Renal cortex interstitium (tissue), 11 donors: ENCODE measurements around the gene FTCD. TPM values are rescaled to one million over a fixed set of nuclear protein-coding genes. Genes with fewer than 3 reads are reported as not detected.
A peak's percentile ranks its signal among the peaks of the same experiment; 100 is the strongest.
"Not testable (repeated sequence)": the region's sequence is repeated elsewhere in the genome, so short reads cannot be mapped to it uniquely, and the experiment has no call there.

Experiments used
- DNase-seq, 11 donors: peaks; one replicate each; pipeline ENCODE4 v3.0.0-alpha.2; 2013; ENCODE audit warnings: low read depth in 9 of 11, low spot score in 4 of 11; ENCODE audit errors: extremely low read depth in 1 of 11
- polyA plus RNA-seq, 3 donors: library from polyadenylated mRNA; unstranded; fragments of 120-200 nt; gene quantifications; one replicate each; pipeline ENCODE4 v1.2.1, GENCODE V29; 2013; ENCODE audit not compliant: insufficient read length in 3 of 3

FTCD gene
- polyA plus RNA-seq, 3 donors: 25.4 to 49.8 (median 39.2) TPM

DNA sequence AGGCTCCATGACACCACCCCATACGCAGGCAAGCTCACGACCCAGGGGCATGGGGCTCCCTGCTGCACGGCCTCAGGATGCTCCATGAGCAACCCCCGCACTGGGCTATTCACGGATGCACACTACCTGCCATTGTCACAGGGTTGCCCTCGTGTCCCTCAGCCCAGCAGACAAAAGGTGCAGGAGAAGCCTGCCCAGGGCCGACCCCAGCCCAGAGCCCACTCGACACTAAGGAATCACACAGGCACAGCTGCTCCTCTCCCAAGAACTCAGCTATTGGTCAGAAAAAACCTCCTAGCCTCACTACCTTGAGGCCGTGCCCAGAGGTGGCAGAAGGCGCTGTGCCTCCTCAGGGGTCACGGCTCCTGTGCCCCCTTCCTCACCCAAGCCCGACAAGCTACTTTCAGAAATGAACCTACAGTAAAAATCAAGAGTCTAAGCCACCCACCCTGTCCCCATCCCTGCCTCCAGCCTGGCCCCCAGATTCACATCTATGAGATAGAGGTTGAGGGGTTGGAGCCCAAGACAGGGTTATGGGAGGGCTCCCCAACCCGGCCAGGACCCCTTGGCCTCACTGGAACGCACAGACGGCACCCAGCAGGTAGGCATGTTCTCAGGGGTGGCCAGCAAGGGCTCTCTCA, 35.2 kb upstream of the FTCD start:
- no peak for DNase-seq

DNA sequence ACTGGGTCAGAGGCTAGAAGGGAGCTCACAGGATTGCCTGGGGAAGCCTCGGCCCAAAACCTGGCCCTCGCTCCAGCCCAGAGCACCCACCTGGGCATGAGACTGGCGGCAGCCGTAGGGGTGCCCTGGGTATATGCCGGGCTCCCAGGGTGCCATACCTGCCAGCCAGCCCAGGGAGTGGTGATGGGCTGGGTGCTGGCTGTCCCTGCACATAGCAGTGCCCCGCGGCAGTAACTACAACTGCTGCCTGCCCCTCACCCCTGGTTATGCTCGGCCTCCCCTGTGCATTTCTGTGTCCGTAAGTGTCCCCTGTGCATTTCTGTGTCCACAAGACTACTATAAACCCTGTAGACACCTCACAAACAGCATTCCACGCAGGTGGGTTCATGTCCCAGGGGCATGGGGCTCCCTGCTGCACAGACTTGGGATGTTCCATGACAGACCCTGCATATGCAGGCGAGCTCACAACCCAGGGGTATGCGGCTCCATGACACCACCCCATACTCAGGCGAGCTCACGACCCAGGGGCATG, 34.6 kb upstream of the FTCD start:
- DNase-seq: no peak

DNA sequence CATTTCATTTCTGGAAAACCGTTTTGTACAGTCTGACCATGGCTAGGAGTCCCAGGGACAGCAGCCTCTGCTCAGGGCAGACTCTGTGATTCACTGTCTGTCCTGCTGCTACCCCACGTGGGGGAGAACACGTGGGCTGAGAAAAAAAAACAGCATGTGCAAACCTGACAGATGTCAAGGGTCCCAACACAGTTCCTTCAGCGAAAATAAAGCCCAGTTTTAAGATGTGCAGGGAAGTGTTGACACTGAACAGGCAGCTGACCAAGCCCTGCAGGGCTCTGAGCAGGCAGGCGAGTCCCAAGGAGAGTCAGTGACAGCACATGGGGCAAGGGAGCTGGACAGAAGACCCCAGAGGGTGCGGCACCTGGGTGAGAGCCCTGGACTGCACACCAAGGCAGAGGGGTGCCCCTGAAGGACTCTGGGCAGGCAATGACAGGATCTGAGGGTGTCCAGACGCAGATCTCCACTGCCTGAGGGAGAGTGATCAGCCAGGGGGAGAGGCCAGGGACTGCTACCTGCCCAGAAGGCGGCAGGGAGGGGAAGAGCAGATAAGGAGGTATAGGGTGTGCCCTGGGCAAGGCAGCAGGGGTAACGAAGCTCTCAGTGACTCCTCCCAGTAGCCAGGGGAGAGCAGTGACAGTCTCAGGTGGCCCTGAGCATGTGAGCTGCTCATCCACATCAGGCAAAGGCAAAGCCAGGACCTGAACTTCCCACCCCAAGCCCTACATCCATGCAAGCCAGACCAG, 34.0 kb upstream of the FTCD start:
- DNase-seq: no peak

DNA sequence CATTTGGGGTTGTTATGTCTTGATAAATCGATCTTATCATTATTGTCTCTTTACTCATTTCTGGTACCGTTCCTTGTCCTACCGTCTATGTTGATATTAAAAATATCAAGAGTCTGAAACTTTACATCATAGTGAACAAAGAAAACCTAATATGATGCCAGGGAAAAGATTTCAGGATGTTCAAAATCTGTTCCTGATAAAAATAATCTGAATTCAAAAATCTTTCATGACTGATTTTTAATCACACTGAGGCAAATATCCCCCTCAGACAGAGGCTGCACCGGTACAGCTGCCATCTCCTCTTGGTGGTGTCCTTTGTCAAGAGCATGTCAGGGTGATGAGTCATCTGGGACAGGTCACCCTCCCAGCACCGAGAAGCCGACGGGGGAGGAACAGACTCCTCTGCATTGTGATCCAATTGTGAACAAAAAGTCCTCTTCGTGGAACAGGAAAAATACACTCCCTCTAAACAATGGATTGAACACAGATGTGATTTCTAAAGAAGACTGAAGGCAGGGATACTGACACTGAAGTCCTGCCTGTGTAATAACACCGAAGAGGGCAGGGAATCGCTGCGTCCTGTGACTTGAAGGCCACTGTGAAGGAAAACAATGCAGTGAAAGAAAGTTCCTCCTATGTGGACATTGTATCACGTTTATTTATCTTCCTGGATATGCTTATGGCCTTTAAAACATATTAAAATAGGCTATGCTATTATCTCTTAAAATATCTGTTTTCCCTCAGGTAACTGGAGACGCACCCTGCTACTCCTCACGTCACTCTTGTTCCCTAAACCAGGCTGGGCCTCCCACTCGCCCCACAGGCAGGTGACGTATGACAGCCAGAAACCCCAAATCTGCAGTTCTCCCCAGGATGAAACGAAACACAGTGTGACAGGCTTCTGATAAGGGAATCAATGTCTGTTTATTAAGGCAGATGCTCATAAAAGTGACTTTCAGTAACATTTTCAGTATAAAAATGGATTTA, 33.1 kb upstream of the FTCD start:
- peak in 2 of 11 donors; percentile 37 to 46 for DNase-seq

DNA sequence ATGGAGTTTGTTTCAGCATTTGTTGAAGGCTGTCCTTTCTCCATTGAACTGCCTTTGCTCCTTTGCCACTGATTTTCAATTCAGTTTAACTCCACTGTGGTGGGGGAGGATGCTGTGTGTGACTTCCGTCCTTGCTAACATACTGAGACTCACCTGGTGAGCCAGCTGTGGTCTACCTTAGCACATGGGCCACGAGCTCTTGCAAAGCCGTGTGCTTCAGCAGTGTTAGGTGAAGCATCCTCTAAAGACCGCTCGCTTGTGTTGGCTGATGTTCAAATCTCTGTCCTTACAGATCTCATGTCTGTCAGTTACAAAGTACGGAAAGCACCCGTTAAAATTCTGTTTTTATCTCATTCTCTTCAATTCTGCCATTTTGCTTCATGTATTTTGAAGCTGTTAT, 32.4 kb upstream of the FTCD start:
- DNase-seq: no peak

DNA sequence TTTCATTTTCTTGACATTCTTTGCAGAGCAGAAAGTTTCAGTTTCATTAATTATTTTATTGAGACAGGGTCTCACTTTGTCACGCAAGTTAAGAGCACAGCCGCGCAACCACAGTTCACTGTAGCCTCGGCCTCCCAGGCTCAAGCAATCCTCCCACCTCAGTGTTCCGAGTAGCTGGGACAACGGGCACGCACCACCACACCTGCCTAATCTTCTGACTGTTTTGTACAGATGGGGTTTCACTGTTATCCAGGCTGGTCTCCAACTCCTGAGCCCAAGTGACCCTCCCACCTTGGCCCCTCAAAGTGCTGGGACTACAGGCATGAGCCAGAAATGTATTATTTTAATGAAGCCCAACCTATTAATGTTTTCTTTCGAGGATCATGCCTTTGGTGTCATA, 31.9 kb upstream of the FTCD start:
- DNase-seq: no peak

DNA sequence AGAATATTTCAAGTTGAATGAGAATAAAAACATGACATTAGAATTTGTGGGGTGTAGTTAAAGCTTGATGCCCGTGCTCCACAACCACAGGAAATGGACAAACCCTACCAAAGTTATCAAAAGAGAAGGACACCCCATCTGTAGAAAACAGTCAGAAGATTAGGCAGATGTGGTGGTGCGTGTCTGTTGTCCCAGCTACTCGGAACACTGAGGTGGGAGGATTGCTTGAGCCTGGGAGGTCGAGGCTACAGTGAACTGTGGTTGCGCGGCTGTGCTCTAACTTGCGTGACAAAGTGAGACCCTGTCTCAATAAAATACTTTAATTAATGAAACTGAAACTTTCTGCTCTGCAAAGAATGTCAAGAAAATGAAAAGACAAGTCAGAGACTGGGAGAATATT, 30.3 kb upstream of the FTCD start:
- peak in 1 of 11 donors; percentile 27 for DNase-seq

DNA sequence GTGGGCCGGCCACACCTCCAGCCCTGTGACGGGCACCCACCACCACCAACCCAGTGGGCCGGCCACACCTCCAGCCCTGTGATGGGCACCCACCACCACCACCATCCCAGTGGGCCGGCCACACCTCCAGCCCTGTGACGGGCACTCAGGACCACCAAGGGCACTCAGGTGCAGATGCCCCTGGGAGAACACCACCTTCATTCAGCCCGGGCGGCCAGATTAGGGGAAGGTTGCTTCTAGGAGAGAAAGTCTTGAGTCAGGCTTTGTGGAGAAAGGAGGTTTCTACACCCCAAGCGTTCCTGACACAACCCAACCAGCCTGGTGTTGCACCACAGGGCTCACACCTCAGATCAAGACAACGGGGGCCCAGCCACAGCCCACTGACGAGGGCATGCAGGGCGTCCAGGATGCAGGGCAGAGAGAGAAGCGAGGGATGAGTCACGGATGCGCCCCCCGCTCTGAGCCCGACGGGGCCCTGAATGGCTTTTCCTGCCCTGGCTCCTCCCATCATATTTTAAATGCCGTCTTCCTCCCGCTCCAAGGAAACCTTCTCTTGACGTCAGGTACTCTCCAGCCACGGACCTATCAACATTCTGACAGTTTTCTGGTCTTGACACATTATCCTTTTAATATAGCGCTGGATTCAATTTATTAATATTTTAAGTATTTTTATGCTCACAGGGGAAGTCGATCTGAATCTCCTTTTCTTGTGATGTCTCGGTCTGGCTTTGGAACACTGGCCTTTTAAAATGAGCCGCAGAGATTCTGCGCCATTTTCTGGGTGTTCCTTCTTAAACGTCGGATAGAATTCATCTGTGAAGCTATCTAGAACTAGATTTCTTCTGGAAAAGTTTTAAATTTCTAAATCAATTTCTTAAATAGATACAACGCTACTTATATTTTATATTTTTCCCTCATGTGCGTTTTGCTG, 29.5 kb upstream of the FTCD start:
- DNase-seq: peak; percentile 72 to 91 (median 82)

DNA sequence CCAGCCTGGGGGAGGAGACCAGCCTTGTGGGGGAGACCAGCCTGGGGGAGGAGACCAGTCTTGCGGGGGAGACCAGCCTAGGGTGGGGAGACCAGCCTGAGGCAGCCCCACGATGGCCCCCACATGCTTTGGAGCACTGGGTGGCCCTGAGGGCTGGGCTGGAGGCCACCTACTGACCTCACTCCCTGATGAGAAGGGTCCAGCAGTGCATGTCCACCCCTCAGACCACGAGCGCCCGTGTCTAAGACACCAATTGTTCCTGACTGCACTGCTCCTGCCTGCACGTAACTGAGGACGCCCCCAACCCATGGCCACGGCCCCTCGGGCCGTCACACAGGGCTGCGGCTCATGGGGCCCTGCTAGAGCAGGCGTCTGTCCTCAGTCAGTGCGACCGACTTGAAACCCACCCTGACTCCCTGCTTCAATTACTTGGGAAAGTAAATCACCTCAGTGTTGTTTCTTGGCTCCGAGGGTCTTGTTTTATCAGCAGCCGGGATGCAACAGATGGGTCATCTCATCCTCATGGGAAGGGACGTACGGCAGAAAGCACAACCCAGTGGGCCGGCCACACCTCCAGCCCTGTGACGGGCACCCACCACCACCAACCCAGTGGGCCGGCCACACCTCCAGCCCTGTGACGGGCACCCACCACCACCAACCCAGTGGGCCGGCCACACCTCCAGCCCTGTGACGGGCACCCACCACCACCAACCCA, 28.7 kb upstream of the FTCD start, which contains the start of gene SPATC1L:
TSS of gene SPATC1L (minus strand) at position 550 of the 715 bp plus-strand sequence. CDS start 1,643 bp downstream, outside the sequence.
- peak; percentile 48 to 93 (median 82) for DNase-seq

DNA sequence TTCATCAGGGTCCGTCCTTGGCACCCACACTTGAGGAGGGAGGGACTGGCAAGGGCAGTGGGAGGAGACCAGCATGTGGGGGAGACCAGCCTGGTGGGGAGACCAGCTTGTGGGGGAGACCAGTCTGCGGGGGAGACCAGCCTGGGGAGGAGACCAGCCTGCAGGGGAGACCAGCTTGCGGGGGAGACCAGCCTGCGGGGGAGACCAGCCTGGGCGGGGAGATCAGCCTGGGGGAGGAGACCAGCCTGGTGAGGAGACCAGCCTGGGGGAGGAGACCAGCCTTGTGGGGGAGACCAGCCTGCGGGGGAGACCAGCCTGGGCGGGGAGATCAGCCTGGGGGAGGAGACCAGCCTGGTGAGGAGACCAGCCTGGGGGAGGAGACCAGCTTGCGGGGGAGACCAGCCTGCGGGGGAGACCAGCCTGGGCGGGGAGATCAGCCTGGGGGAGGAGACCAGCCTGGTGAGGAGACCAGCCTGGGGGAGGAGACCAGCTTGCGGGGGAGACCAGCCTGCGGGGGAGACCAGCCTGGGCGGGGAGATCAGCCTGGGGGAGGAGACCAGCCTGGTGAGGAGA, 28.0 kb upstream of the FTCD start:
- not testable (repeated sequence) for DNase-seq

DNA sequence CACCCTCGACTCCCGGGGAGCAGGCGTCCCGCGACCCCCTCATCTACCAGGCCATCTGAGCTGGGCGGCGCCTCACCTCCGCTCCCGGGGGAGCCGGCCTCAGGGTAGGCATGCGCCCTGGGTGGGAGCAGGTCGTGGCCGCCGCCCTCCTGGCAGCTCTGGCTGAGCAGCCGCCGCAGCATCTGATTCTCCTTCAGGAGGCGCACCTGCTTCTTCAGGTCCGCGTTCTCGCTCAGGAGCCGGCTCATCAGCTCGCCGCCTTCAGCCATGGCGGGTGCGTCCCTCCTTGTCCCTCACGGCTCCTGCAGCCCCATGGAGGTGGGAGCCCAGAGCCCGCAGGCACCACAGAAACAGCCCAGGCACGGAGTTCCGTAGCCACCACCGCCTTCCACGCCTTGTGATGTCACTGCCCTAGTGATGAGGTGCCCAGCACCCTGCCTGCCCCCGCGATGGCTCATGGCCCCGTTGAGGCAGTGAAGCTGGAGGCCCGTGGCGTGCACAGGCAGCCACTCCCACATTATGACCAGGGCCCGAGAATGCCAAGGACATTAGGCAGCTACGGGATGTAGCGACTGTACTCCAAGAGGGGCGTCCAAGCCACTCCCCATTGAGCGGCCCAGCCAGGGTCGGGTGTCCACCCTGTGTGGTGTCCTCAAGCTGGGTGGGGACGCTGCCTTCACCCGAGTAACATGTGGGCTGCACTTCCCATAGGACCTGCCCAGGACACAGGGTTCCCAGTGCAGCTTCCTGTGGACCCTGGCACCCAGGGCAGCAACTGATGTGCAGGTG, 27.4 kb upstream of the FTCD start:
- DNase-seq: no peak

DNA sequence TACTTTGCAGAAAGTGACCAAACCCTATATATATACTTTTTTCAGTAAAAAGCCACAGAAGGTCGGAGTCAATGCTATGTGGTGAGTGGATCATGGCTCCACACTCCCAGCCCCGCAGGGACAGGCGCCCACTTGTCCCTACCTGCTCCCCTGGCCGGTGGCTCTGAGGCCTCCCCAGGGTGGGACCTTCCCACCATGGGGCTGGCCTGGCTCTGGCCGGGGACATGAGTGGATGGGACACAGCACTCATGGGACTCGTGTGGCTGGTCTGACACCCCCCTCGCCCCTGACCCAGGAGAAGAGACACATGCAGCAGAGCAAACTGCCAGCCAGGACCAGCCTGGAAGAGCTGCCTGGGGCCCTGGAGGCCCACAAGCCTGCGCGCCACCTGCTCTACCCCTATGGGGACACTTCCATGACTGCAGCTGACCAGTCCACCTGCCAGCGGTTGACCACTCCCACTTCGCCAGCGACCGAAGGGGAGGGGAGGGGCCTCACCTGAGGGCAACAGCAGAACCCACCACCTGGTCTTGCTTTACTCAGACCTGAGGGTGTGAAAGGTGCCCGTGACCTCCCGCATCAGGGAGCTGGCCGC, 26.7 kb upstream of the FTCD start:
- DNase-seq: no peak

DNA sequence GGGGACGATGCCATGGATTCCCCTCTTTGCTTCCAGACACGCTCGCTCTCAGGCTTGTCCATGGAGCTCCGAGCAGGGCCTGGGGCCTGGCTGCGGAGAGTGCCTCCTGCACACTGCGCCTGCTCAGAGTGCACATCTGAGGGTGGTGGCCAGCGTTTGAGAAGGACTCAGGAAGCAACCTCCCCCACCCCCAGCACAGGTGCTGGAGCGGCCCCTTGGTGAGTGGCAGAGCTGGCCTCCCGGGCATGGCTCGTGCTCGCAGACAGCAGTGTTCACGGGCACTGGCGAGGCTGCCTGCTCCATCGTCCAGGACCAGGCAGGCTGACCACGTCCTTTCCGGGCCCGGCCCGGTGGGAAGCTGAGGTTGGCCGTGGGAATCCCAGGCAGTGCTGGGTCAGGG, 26.1 kb upstream of the FTCD start:
- no peak for DNase-seq

DNA sequence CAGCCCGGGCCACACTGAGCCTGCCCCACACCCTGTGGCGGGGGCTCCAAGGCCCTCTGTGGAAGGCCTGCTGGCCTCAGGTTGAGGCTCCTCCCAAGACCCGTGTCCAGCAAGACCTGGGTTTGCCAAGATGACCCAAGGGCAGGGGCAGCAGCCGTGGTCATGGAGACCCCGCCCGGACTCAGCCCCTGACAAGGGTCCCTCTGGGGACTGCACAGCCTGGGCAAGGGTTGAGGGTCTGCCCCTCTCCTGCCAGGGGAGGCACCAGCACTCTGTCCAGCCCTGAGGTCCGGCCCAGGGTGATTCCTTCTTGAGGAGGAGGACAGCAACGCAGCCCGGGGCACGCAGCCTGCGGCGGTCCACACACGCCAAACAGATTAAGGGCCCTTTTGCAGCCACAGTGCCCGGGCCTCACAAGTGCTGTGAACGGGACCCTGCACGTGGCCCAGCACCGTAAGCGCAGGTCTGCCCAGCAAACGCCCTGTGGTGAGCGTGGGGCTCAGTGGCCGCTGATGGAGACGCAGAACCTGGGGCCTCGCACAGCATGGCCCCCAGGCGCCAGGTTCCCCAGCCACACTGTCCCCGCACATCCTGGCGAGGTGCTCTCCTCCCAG, 25.5 kb upstream of the FTCD start:
- no peak for DNase-seq

DNA sequence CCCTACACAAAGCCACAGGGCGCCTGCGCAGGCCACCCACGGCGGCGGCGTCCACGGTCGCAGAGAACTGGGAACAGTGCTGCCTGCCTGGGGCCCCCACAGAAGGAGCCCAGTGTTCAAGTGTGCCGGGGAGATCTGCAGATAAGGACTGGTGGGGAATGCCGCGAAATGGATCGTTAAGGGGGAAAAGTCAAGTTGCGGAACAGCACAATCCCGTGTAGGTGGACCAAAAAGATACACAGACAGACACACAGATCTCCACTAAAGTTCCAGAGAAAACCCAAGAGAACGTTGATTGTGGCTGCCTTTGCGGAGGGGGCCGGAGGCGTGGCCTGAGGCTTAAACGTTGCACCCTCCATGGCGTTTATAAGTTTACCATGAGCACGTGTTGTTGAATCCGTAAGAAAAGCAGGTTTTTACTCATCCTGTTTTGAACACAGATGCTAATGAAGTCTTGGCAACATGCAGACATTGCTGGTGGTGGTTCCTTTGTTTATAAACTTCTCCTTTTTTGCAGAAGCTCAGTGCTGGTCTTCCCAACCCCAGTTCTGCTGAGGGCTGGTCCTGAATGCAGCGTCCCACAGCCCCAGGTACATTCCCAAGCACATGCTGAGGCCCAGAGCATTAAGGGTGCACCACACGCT, 24.8 kb upstream of the FTCD start:
- DNase-seq: no peak
